ENCODE results near the gene RNU1-1. TPM values are rescaled to one million over a fixed set of nuclear protein-coding genes. Genes with fewer than 3 reads are reported as not detected.
"Not testable (repeated sequence)": the region's sequence is repeated elsewhere in the genome, so short reads cannot be mapped to it uniquely, and the experiment has no call there.

The RNU1-1 gene
- total and polyA plus RNA-seq, 2 of the 8 experiments (the other 6 are each of a cell fraction or from before 2014, with no cell fraction given): 145 to 1,303 TPM

GRCh38 chr1:16536796-16537195 is 22.7 kb upstream of the RNU1-1 start:
- H3K27ac ChIP-seq (ENCODE audit: low read depth, low read length); H4K5ac ChIP-seq (ENCODE audit: insufficient read length, low read depth, low read length); H2AK5ac ChIP-seq (ENCODE audit: low read depth, low read length); H3K9ac ChIP-seq (replicated peaks in 1 of 4; ENCODE audit: extremely low read depth in 1 of 4, low read depth in 3 of 4, low read length in 3 of 4); H3K79me2 ChIP-seq (ENCODE audit: control insufficient read depth in 1 of 2, insufficient read depth in 2 of 2, low read length in 2 of 2); POLR2A ChIA-PET (ENCODE audit: partially characterized antibody); H3K4me3 ChIP-seq (ENCODE audit: extremely low read depth in 1 of 4, insufficient read depth in 2 of 4, low read depth in 3 of 4, low read length in 4 of 4); H3K23me2 ChIP-seq (ENCODE audit: low read depth, low read length); H3K9me3 ChIP-seq (ENCODE audit: insufficient read depth in 2 of 2, low read depth in 1 of 2, low read length in 1 of 2); H2BK5ac ChIP-seq (ENCODE audit: low read depth, low read length); H2BK120ac ChIP-seq (replicated peaks; ENCODE audit: low read depth, low read length); H3K56ac ChIP-seq (replicated peaks; ENCODE audit: insufficient read length, low read depth, low read length); H2BK15ac ChIP-seq (ENCODE audit: low read length); H3K18ac ChIP-seq (ENCODE audit: extremely low read depth, low read length); FAIRE-seq; H4K8ac ChIP-seq (ENCODE audit: extremely low read depth, insufficient read depth, low read length); H3K23ac ChIP-seq (ENCODE audit: insufficient read length); H3K4me1 ChIP-seq (replicated peaks in 1 of 4; ENCODE audit: control insufficient read depth in 3 of 4, insufficient read depth in 4 of 4, low read length in 3 of 4); H4K91ac ChIP-seq (replicated peaks; ENCODE audit: insufficient read length, low read length); H2AFZ ChIP-seq (ENCODE audit: low read length); H3K14ac ChIP-seq (ENCODE audit: insufficient read length); DNase-seq (ENCODE audit: low read depth in 1 of 2, low spot score in 2 of 2); CTCF ChIA-PET (ENCODE audit: partially characterized antibody); H3K79me1 ChIP-seq (ENCODE audit: low read depth, low read length); H4K20me1 ChIP-seq (replicated peaks in 1 of 2; ENCODE audit: control insufficient read depth in 1 of 2, insufficient read depth in 2 of 2, low read length in 2 of 2); H3K36me3 ChIP-seq (ENCODE audit: control insufficient read depth in 2 of 4, insufficient read depth in 4 of 4, low read length in 3 of 4); H2BK12ac ChIP-seq (ENCODE audit: low read depth, low read length); H3K4ac ChIP-seq (replicated peaks; ENCODE audit: insufficient read length, low read depth, low read length); H2BK20ac ChIP-seq (ENCODE audit: low read length): not testable (repeated sequence)
- 75% methylated on average over 15 of the region's 15 CpGs; no CpG with 5 or more reads in 1 of the 2 experiments for WGBS, 2 experiments (ENCODE audit: extremely low coverage in 1 of 2, insufficient coverage in 1 of 2, insufficient read length in 1 of 2, insufficient replicate concordance in 2 of 2, low coverage in 1 of 2, low lambda C conversion rate in 2 of 2, missing lambda C conversion rate in 1 of 2)
- peak overlapping the region in 1 of 2 experiments; percentile 85; a peak in 2 of 4 replicates for H3K4me2 ChIP-seq (ENCODE audit: insufficient read depth in 1 of 2, low read depth in 2 of 2, low read length in 2 of 2)
- H3K27me3 ChIP-seq (replicated peaks in 1 of 4; ENCODE audit: control insufficient read depth in 3 of 4, extremely low read depth in 1 of 4, insufficient read depth in 3 of 4, low read length in 3 of 4): peaks cover 1 to 16% (median 10%) of the 10 kb centered on the region in 4 experiments; a peak in 6 of 7 replicates

- H3K9me3 ChIP-seq (ENCODE audit: insufficient read depth in 2 of 2, low read depth in 1 of 2, low read length in 1 of 2); H3K36me3 ChIP-seq (ENCODE audit: control insufficient read depth in 2 of 4, insufficient read depth in 4 of 4, low read length in 3 of 4): not testable (repeated sequence)
- POLR2A ChIA-PET (ENCODE audit: partially characterized antibody): interaction anchor here (0.6 kb wide), 1 partner anchor 41 kb away, joined by 3 read pairs; no protein-coding TSS in a partner anchor
These were observed 21.8 kb upstream of the RNU1-1 start for GRCh38 chr1:16535898-16536297.

More at GRCh38 chr1:16535898-16536297, 21.8 kb upstream of the RNU1-1 start:
- H3K4me1 ChIP-seq (replicated peaks in 1 of 4; ENCODE audit: control insufficient read depth in 3 of 4, insufficient read depth in 4 of 4, low read length in 3 of 4); H4K91ac ChIP-seq (replicated peaks; ENCODE audit: insufficient read length, low read length); H4K5ac ChIP-seq (ENCODE audit: insufficient read length, low read depth, low read length); H3K79me2 ChIP-seq (ENCODE audit: control insufficient read depth in 1 of 2, insufficient read depth in 2 of 2, low read length in 2 of 2); H3K27ac ChIP-seq (ENCODE audit: low read depth, low read length); H3K4ac ChIP-seq (replicated peaks; ENCODE audit: insufficient read length, low read depth, low read length); CTCF ChIA-PET (ENCODE audit: partially characterized antibody); H2BK12ac ChIP-seq (ENCODE audit: low read depth, low read length); H2BK5ac ChIP-seq (ENCODE audit: low read depth, low read length); H2AFZ ChIP-seq (ENCODE audit: low read length); H3K9ac ChIP-seq (replicated peaks in 1 of 4; ENCODE audit: extremely low read depth in 1 of 4, low read depth in 3 of 4, low read length in 3 of 4); H4K20me1 ChIP-seq (replicated peaks in 1 of 2; ENCODE audit: control insufficient read depth in 1 of 2, insufficient read depth in 2 of 2, low read length in 2 of 2); FAIRE-seq; H3K79me1 ChIP-seq (ENCODE audit: low read depth, low read length); H2AK5ac ChIP-seq (ENCODE audit: low read depth, low read length); H3K23ac ChIP-seq (ENCODE audit: insufficient read length); H2BK20ac ChIP-seq (ENCODE audit: low read length); H2BK120ac ChIP-seq (replicated peaks; ENCODE audit: low read depth, low read length); H3K56ac ChIP-seq (replicated peaks; ENCODE audit: insufficient read length, low read depth, low read length); H2BK15ac ChIP-seq (ENCODE audit: low read length); H3K14ac ChIP-seq (ENCODE audit: insufficient read length); H3K18ac ChIP-seq (ENCODE audit: extremely low read depth, low read length); H3K23me2 ChIP-seq (ENCODE audit: low read depth, low read length); H4K8ac ChIP-seq (ENCODE audit: extremely low read depth, insufficient read depth, low read length): not testable (repeated sequence)
- 7% methylated on average over 16 of the region's 22 CpGs; no CpG with 5 or more reads in 1 of the 2 experiments for WGBS, 2 experiments (ENCODE audit: extremely low coverage in 1 of 2, insufficient coverage in 1 of 2, insufficient read length in 1 of 2, insufficient replicate concordance in 2 of 2, low coverage in 1 of 2, low lambda C conversion rate in 2 of 2, missing lambda C conversion rate in 1 of 2)
- peak in 1 of 2 experiments; percentile 73 for DNase-seq (ENCODE audit: low read depth in 1 of 2, low spot score in 2 of 2)
- H3K27me3 ChIP-seq (replicated peaks in 1 of 4; ENCODE audit: control insufficient read depth in 3 of 4, extremely low read depth in 1 of 4, insufficient read depth in 3 of 4, low read length in 3 of 4): peaks cover 1 to 16% (median 10%) of the 10 kb centered on the region in 4 experiments; a peak in 6 of 7 replicates
- H3K4me2 ChIP-seq (ENCODE audit: insufficient read depth in 1 of 2, low read depth in 2 of 2, low read length in 2 of 2): peak overlapping the region; percentile 70 to 85
- peak overlapping the region in 3 of 4 experiments; percentile 38 to 65 (median 63); a peak in 5 of 8 replicates for H3K4me3 ChIP-seq (ENCODE audit: extremely low read depth in 1 of 4, insufficient read depth in 2 of 4, low read depth in 3 of 4, low read length in 4 of 4)

Measured in H1 (cell line).